Measurements from ENCODE around the gene G0S2. TPM values are rescaled to one million over a fixed set of nuclear protein-coding genes. Genes with fewer than 3 reads are reported as not detected.

G0S2 gene
- total RNA-seq, 1 donor from 2014 or later: 1.0 TPM

GRCh38 chr1:209708297-209708696, 33.1 kb downstream of the G0S2 start:
- no peak for DNase-seq (ENCODE audit: low spot score)
- peaks cover 71% of the 10 kb centered on the region for H3K27me3 Mint-ChIP-seq (ENCODE audit: low read depth)
- TF ChIP-seq, protein P1, sequence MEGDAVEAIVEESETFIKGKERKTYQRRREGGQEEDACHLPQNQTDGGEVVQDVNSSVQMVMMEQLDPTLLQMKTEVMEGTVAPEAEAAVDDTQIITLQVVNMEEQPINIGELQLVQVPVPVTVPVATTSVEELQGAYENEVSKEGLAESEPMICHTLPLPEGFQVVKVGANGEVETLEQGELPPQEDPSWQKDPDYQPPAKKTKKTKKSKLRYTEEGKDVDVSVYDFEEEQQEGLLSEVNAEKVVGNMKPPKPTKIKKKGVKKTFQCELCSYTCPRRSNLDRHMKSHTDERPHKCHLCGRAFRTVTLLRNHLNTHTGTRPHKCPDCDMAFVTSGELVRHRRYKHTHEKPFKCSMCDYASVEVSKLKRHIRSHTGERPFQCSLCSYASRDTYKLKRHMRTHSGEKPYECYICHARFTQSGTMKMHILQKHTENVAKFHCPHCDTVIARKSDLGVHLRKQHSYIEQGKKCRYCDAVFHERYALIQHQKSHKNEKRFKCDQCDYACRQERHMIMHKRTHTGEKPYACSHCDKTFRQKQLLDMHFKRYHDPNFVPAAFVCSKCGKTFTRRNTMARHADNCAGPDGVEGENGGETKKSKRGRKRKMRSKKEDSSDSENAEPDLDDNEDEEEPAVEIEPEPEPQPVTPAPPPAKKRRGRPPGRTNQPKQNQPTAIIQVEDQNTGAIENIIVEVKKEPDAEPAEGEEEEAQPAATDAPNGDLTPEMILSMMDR (IDR thresholded peaks at IDR 0.05): no peak
- H3K36me3 Mint-ChIP-seq (ENCODE audit: low read depth): no peaks in the 10 kb centered on the region
- H3K4me3 Mint-ChIP-seq (ENCODE audit: unreplicated experiment): no peak overlapping the region
- no peak overlapping the region for H3K27ac Mint-ChIP-seq (ENCODE audit: unreplicated experiment)
- H3K9me3 Mint-ChIP-seq (ENCODE audit: low read depth): no peaks in the 10 kb centered on the region
- H3K4me1 Mint-ChIP-seq (ENCODE audit: low read depth): no peaks in the 10 kb centered on the region

DNA sequence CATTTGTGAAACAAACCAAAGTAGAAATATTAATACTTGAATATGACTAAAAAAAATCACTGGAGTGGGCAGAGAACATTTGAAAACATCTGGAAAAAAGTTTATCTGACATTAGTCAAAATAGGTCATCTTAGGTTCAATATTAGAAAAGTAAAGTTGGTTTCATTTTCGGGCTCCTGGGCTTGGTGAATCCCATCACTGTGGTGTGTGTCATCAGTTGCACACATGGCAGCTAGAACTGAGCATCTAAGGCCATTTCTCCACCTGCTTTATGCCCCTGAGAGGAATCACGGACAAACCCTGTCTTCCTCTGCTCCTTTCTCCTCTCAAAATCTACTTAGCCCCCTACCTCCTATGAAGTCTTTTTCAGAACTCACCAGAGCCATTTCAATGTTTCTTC, 34.9 kb downstream of the G0S2 start:
- H3K9me3 Mint-ChIP-seq (ENCODE audit: low read depth): no peaks in the 10 kb centered on the region
- H3K36me3 Mint-ChIP-seq (ENCODE audit: low read depth): no peaks in the 10 kb centered on the region
- H3K4me3 Mint-ChIP-seq (ENCODE audit: unreplicated experiment): no peak overlapping the region
- DNase-seq (ENCODE audit: low spot score): no peak
- peaks cover 64% of the 10 kb centered on the region for H3K27me3 Mint-ChIP-seq (ENCODE audit: low read depth)
- H3K4me1 Mint-ChIP-seq (ENCODE audit: low read depth): no peaks in the 10 kb centered on the region
- TF ChIP-seq, protein P1 (IDR thresholded peaks at IDR 0.05): no peak
- H3K27ac Mint-ChIP-seq (ENCODE audit: unreplicated experiment): no peak overlapping the region

DNA sequence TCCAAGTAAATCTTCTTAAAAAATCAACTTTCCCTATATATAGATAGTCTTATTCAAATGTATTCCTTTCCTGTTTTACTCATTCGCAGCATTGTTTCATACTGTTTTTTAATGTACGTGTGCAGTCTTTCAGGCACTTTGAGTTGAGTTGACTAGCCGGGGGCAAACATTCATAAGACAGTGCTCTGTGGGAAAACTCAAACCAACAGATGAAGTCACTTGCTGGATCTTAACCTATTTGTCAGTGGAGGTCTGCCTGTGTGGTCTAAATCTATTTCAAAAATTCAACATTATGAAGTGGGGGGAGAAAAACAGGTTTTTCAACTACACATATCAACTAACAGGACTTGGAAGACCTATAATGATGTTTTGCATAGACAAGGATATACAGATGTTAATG, 35.6 kb downstream of the G0S2 start:
- no peaks in the 10 kb centered on the region for H3K36me3 Mint-ChIP-seq (ENCODE audit: low read depth)
- H3K4me3 Mint-ChIP-seq (ENCODE audit: unreplicated experiment): no peak overlapping the region
- H3K27me3 Mint-ChIP-seq (ENCODE audit: low read depth): peaks cover 63% of the 10 kb centered on the region
- H3K4me1 Mint-ChIP-seq (ENCODE audit: low read depth): no peaks in the 10 kb centered on the region
- DNase-seq (ENCODE audit: low spot score): no peak
- no peaks in the 10 kb centered on the region for H3K9me3 Mint-ChIP-seq (ENCODE audit: low read depth)
- no peak overlapping the region for H3K27ac Mint-ChIP-seq (ENCODE audit: unreplicated experiment)
- TF ChIP-seq, protein P1 (IDR thresholded peaks at IDR 0.05): no peak

DNA sequence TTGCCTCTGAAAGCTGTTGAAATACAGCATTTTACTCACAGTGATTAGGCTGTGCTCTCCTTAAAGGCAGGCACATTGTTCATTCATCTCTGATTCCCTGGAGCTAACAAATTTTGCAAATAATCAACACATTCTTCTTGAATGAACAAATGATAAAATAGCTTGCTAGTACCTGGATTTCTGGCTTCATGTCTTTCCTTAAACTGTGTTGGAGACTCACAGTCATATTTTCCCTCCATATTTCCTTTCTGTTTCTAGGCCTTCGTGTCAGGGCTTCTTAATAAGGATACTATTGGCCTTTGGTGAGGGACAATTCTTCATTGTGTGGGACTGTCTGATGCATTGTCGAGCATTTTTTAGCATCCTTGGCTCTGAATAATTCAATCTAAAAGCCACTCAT, 39.1 kb downstream of the G0S2 start:
- Mint-ChIP-seq H3K27ac (ENCODE audit: unreplicated experiment) (no peak overlapping the region), H3K4me1 (ENCODE audit: low read depth) (no peaks in the 10 kb centered on the region), H3K4me3 (ENCODE audit: unreplicated experiment) (no peak overlapping the region), H3K9me3 (ENCODE audit: low read depth) (no peaks in the 10 kb centered on the region), H3K36me3 (ENCODE audit: low read depth) (no peaks in the 10 kb centered on the region), H3K27me3 (ENCODE audit: low read depth) (peaks cover 46% of the 10 kb centered on the region)
- TF ChIP-seq, protein P1 (IDR thresholded peaks at IDR 0.05): no peak
- no peak for DNase-seq (ENCODE audit: low spot score)

DNA sequence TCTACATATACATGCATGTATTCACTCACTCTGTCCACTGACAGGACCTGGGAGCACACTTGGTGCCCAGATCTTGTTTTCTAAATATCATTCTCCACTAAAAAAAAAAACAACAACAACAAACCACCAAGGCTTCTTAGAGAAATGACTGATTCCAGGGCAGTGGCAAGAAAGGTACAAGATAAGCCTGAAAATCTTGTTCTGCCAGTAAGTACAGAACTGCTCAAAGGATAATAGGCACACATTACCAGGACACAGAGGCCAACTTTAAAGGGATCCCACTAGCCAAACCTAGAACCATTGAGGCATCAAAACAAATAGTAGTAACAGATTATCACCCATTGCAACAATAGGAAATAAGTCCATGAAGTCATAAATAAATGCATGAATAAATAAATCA, 40.1 kb downstream of the G0S2 start:
- H3K36me3 Mint-ChIP-seq (ENCODE audit: low read depth): no peaks in the 10 kb centered on the region
- H3K27ac Mint-ChIP-seq (ENCODE audit: unreplicated experiment): no peak overlapping the region
- H3K27me3 Mint-ChIP-seq (ENCODE audit: low read depth): peaks cover 39% of the 10 kb centered on the region
- H3K4me1 Mint-ChIP-seq (ENCODE audit: low read depth): no peaks in the 10 kb centered on the region
- H3K9me3 Mint-ChIP-seq (ENCODE audit: low read depth): no peaks in the 10 kb centered on the region
- H3K4me3 Mint-ChIP-seq (ENCODE audit: unreplicated experiment): no peak overlapping the region
- TF ChIP-seq, protein P1 (IDR thresholded peaks at IDR 0.05): no peak
- DNase-seq (ENCODE audit: low spot score): no peak
